HFFc6 (cell line): ENCODE measurements around the gene SSH3. TPM values are rescaled to one million over a fixed set of nuclear protein-coding genes. Genes with fewer than 3 reads are reported as not detected.

Experiments
- DNase-seq: peaks from one replicate; pipeline ENCODE4 v3.0.0-alpha.2; 2018
- H3K27ac Mint-ChIP-seq: 2 replicates; pipeline ENCODE4 v1.8.0; 2020; ENCODE audit warnings: mild to moderate bottlenecking, mixed read lengths
- H3K27me3 Mint-ChIP-seq: 2 replicates; pipeline ENCODE4 v1.8.0; 2021; ENCODE audit warnings: mild to moderate bottlenecking, moderate library complexity, mixed read lengths; ENCODE audit not compliant: insufficient read depth
- H3K36me3 Mint-ChIP-seq: 2 replicates; pipeline ENCODE4 v1.8.0; 2021; ENCODE audit warnings: low read depth, mixed read lengths
- H3K4me1 Mint-ChIP-seq: 2 replicates; pipeline ENCODE4 v1.8.0; 2020; ENCODE audit warnings: low read depth, mixed read lengths
- H3K4me3 Mint-ChIP-seq: 2 replicates; pipeline ENCODE4 v1.8.0; 2020; ENCODE audit warnings: mild to moderate bottlenecking, moderate library complexity, mixed read lengths
- H3K9me3 Mint-ChIP-seq: 2 replicates; pipeline ENCODE4 v1.8.0; 2020; ENCODE audit warnings: mild to moderate bottlenecking, mixed read lengths
- CTCF ChIP-seq: fragments of 200-600 bp; sonication (generic); IDR thresholded peaks from 2 replicates; pipeline ENCODE4 v1.5.0; 2021; ENCODE audit warnings: antibody characterized with exemption, mild to moderate bottlenecking
- total RNA-seq, 6 experiments: library from RNA; stranded (reverse); fragmentation: NEBNext Ultra II Directional; extraction: Animal tissue kit (Norgen Biotek cat#: 25700); gene quantifications; 2 replicates in 1 of 6; 3 replicates in 5 of 6; pipeline ENCODE4 v1.2.3, GENCODE V29; 2021

The SSH3 gene
- total RNA-seq, 6 experiments from 2014 or later, result 17.0 to 28.7 (median 22.6) TPM

- DNase-seq, result no peak
- Mint-ChIP-seq H3K36me3 (no peaks in the 10 kb centered on the region), H3K4me1 (peaks cover 8% of the 10 kb centered on the region; the same call in 1 of the 2 replicates), H3K27me3 (no peaks in the 10 kb centered on the region), H3K9me3 (no peaks in the 10 kb centered on the region), H3K27ac (no peak overlapping the region), H3K4me3 (no peak overlapping the region)
- TF ChIP-seq CTCF, result no peak
Observed at GRCh38 chr11:67337257-67337656, 33.9 kb downstream of the SSH3 start.

DNA sequence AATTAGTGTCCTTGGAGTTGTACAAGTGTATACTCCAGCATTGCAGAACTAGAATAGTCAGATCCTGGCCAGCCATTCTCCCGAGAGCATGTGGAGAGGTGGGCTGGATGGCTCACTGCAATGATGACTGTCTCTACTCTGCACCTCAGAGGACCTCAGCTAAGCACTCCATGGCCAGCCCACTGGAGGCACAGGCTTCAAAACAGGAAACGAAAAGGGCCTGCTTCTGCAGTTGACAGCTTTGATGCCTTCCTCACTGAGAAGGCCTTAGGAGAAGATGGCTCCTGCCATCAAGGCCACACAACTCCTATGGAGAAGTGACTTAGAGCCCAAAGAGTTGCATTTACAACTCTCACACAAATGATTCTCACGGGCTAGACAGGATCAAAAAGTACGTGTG is 40.9 kb downstream of the SSH3 start:
- Mint-ChIP-seq H3K27ac (no peak overlapping the region), H3K4me1 (peaks cover 34% of the 10 kb centered on the region), H3K27me3 (peaks cover 2% of the 10 kb centered on the region), H3K36me3 (no peaks in the 10 kb centered on the region), H3K4me3 (no peak overlapping the region), H3K9me3 (no peaks in the 10 kb centered on the region)
- TF ChIP-seq CTCF, result no peak
- no peak for DNase-seq

DNA sequence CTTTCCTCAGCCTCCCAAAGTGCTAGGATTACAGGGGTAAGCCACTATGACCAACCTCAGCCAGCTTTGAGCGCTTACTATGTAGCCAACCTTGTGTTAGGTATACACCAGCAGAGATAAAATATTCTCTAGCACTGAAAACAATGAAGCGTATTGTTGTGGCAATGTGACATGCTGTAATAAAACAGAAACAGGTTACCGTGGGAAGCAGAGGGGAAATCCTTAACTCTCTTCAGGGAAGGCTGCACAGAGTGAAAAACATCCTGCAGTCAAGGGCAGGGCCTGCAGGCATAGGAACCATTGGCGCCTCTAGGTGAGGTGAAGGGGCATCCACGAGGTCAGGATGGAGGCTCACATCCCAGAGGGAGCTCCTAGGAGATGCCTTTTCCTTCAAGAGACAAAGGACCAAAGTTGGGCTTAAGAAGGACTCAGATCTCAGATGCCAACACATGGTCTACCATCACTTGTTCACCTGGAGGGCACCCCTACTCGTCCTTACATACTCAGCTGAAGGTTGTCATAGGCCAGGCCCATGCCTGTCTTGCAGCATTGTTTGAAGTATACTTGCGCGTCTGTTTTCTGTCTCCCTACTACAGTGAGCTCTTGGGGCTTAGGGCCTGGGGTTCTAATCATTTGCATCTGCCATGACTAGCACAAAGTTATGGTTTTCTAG is 42.1 kb downstream of the SSH3 start:
- Mint-ChIP-seq H3K27ac (no peak overlapping the region), H3K9me3 (no peaks in the 10 kb centered on the region), H3K4me1 (peaks cover 41% of the 10 kb centered on the region), H3K4me3 (no peak overlapping the region), H3K27me3 (peaks cover 2% of the 10 kb centered on the region), H3K36me3 (no peaks in the 10 kb centered on the region)
- no peak for DNase-seq
- no peak for TF ChIP-seq CTCF

- Mint-ChIP-seq H3K27me3 (peaks cover 2% of the 10 kb centered on the region), H3K27ac (peak overlapping the region; percentile 56; the same call in 1 of the 2 replicates), H3K9me3 (no peaks in the 10 kb centered on the region), H3K36me3 (no peaks in the 10 kb centered on the region), H3K4me1 (peaks cover 44% of the 10 kb centered on the region), H3K4me3 (no peak overlapping the region; the same call in 1 of the 2 replicates)
- peak; percentile 55 for DNase-seq
- TF ChIP-seq CTCF, result peak; percentile 86
Observed at GRCh38 chr11:67345920-67346819, 42.8 kb downstream of the SSH3 start.

DNA sequence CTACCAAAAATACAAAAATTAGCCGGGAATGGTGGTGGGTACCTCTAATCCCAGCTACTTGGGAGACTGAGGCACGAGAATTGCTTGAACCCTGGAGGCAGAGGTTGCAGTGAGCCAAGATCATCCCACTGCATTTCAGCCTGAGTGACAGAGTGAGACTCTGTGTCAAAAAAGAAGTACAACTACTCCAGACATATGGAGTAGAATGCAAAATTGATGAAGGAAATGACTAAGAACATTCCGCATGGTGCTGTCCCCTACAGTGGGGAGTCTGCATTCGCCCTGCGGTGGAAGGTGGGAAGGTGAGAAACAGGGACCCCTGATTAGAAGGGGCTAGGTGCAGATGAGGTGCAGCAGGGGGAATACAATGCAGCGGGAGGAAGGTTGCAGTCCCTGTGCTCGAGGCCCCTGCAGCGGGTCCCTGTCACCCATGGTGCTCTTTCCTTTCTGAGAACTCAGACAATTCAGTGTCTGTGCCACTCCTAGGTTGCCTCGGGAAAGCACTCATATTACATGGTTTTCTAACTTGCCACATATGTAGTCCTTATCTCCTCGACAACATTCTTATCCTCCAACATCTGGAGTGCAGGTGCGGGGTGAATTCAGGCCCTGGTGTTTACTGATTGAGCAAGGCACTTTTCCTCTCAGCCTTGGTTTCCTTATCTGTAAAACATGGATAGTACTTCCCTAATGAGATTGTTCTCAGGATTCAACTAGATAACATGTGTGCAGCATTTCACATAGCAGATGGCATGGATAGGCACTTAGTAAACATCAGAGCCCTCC is 44.8 kb downstream of the SSH3 start:
- peaks cover 50% of the 10 kb centered on the region for H3K4me1 Mint-ChIP-seq
- H3K27ac Mint-ChIP-seq, result peak overlapping the region; percentile 46; the same call in 1 of the 2 replicates
- no peak overlapping the region for H3K4me3 Mint-ChIP-seq
- no peak for DNase-seq
- no peak for TF ChIP-seq CTCF
- H3K27me3 Mint-ChIP-seq, result peaks cover 4% of the 10 kb centered on the region
- H3K9me3 Mint-ChIP-seq, result no peaks in the 10 kb centered on the region
- H3K36me3 Mint-ChIP-seq, result no peaks in the 10 kb centered on the region
